Thymus (tissue), 11 donors: ENCODE data around the gene TUBE1. TPM values are rescaled to one million over a fixed set of nuclear protein-coding genes. Genes with fewer than 3 reads are reported as not detected.

Experiments
- DNase-seq, 9 donors: peaks; one replicate each; pipeline ENCODE4 v3.0.0-alpha.2; 2013; ENCODE audit warnings: low spot score in 9 of 9, low read depth in 6 of 9, missing footprints in 1 of 9
- H3K27ac ChIP-seq, 2 donors: one replicate each; pipeline ENCODE4 v1.5.1; 2013; ENCODE audit warnings: control low read depth in 1 of 2, low read depth in 1 of 2, low read length in 1 of 2, mild to moderate bottlenecking in 1 of 2, moderate library complexity in 1 of 2
- H3K27me3 ChIP-seq, 2 donors: one replicate each; pipeline ENCODE4 v1.5.1; 2013; ENCODE audit warnings: low read length in 1 of 2; ENCODE audit not compliant: control insufficient read depth in 2 of 2, insufficient read depth in 1 of 2
- H3K36me3 ChIP-seq, 2 donors: one replicate each; pipeline ENCODE4 v1.5.1; 2013; ENCODE audit warnings: low read length in 1 of 2, mild to moderate bottlenecking in 1 of 2, moderate library complexity in 1 of 2; ENCODE audit not compliant: control insufficient read depth in 2 of 2, insufficient read depth in 2 of 2
- H3K4me1 ChIP-seq, 2 donors: one replicate each; pipeline ENCODE4 v1.5.1; 2013; ENCODE audit warnings: low read length in 2 of 2; ENCODE audit not compliant: control insufficient read depth in 2 of 2, insufficient read depth in 2 of 2
- H3K4me3 ChIP-seq, 2 donors: one replicate each; pipeline ENCODE4 v1.5.1; 2013; ENCODE audit warnings: low read length in 2 of 2, control low read depth in 1 of 2, mild to moderate bottlenecking in 1 of 2
- H3K9me3 ChIP-seq, 2 donors: one replicate each; pipeline ENCODE4 v1.5.1; 2013; ENCODE audit warnings: low read length in 1 of 2, mild to moderate bottlenecking in 1 of 2; ENCODE audit not compliant: control insufficient read depth in 2 of 2, insufficient read depth in 1 of 2
- WGBS: extraction: QIAGEN DNeasy Blood & Tissue Kit; methylation state at CpG from one replicate; pipeline ENCODE4 v1.1.7; 2013; 5-methylcytosine and 5-hydroxymethylcytosine counted together
- polyA plus RNA-seq: library from polyadenylated mRNA; stranded (reverse); fragments of 200-250 nt; gene quantifications from one replicate; pipeline ENCODE4 v1.2.3, GENCODE V29; 2013
- total RNA-seq: library from RNA; stranded (reverse); fragments of 120-200 nt; gene quantifications from one replicate; pipeline ENCODE4 v1.2.4, GENCODE V29; 2013
- donor health status: healthy.

The TUBE1 gene
- total and polyA plus RNA-seq, 2 donors = 14.3 to 24.9 TPM

DNA sequence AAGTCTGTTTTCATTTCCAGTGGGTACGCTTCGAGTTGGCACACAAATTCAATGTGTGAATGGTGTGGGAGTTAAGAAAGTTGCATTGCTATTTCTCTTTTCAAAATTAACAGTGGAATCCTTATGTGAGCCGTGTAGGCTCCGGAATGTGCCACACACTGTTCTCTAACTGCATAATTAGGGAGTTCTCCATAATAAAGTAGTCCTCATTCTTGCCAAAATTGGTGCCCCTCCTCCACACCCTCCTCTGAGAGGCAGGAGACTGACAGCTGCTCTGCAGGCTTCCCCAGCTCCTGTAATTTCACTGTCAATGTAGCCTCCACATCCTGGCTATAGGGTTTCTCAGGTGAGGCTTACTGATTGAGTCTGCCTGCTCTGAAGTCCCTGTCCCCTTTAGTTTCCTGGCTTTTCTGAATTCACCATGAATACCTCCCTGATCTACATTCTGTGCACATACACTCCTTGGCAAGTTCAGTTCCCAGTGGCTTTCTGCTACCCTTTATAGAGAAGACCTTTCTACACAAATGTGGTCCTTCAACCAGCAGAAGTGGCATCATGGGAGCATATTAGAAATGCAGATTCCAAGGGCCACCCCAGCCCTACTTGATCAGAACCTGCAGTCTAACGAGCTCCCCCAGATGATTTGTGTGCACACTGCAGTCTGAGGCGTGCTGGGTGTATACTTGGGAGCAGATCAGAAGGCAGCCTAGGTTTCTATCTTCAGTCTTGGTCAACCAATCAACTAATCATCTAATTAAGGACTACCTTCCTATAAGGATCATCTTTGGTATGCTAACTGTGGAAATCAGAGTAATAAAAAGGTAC lies 53.3 kb downstream of the TUBE1 start:
- Histone ChIP-seq H3K27me3 (no peaks in the 10 kb centered on the region), H3K36me3 (no peaks in the 10 kb centered on the region), H3K27ac (no peak overlapping the region), H3K4me3 (no peak overlapping the region), H3K4me1 (peaks cover 7 to 44% of the 10 kb centered on the region in 2 donors), H3K9me3 (no peaks in the 10 kb centered on the region)
- WGBS = 83% methylated on average over 6 of the region's 6 CpGs
- DNase-seq = peak in 3 of 9 donors; percentile 8 to 50 (median 33)

DNA sequence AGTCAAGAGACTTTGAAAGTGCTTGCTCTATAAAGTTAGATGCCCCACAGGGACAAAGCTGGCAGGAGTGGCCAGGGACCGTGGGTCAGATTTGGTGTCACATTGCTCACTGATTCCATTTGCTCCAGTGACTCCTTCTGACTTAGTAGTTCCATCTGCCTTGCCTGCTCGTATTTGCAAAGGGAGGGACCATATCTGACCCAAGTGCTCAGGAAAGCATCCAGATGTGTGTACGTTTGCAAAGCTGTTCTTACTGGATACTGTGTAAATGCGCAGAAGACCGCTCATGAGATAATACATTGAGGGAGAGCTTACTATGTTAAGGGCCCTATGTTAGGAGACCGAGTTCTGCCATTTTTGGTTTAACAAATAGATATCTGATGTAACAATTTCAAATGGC lies 54.6 kb downstream of the TUBE1 start:
- H3K27me3 ChIP-seq = no peaks in the 10 kb centered on the region
- H3K9me3 ChIP-seq = no peaks in the 10 kb centered on the region
- H3K4me3 ChIP-seq = no peak overlapping the region
- DNase-seq = no peak
- 97% methylated on average over 6 of the region's 6 CpGs for WGBS
- H3K27ac ChIP-seq = no peak overlapping the region
- peaks cover 15 to 49% of the 10 kb centered on the region in 2 donors for H3K4me1 ChIP-seq
- H3K36me3 ChIP-seq = no peaks in the 10 kb centered on the region

DNA sequence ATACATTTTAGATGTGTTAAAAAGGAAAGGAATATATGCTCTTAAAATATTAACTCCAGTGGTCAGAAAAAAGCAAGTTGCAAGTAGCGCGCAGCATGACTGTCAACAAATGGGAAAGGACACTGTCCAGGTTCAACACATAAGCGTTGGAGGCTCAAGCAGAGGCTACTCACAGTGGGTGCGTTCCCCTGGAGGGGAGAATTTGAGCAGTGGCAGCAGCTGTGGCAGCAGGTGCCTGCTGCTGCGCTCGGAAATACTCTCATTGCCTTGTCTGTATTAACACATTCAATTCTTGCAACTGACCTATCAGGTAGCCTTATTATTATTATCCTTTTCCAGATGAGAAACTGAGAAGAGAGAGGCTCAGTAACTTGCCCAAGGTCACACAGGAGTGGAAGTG lies 55.3 kb downstream of the TUBE1 start:
- 98% methylated on average over 6 of the region's 6 CpGs for whole genome bisulfite sequencing
- DNase-seq = no peak
- H3K4me3 ChIP-seq = no peak overlapping the region

DNA sequence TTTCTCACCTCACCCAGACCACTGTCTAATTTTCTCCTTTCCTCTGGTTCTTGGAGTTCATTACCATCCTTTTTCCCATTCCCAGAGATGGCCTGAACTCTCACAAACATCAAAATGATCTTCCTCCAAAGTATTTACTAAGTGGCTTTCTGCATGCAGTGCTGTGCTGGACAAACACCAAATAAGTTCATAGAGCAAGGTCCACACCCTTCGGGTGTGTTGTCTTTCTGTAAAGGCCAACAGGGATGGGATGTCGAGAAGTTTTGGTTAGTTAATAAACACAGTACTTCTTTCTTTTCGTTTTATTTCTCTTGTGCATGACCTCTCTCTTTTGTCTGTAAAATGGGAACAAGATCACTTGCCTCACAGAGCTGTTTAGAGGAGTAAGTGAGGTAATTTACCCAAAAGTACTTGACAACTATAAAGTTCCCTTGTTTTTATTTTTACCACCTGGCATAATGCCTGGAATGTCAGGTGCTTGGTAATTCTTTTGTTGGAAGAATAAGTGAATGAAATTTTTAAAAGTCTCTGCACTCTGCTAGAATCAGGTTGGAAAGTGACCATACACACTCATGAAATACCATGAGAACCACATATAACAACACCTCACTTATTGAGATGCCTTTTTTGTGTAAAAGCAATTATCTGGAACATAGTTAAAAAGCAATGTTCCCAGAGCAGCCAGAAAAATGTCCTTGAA lies 56.2 kb downstream of the TUBE1 start:
- WGBS = 92% methylated on average over 3 of the region's 3 CpGs
- H3K27me3 ChIP-seq = no peaks in the 10 kb centered on the region
- H3K36me3 ChIP-seq = no peaks in the 10 kb centered on the region
- no peak overlapping the region for H3K4me3 ChIP-seq
- no peak overlapping the region for H3K27ac ChIP-seq
- DNase-seq = no peak
- H3K9me3 ChIP-seq = peaks cover 0 to 6% of the 10 kb centered on the region in 2 donors
- peaks cover 26 to 60% of the 10 kb centered on the region in 2 donors for H3K4me1 ChIP-seq

More for the DNA sequence above, 55.3 kb downstream of the TUBE1 start:
- no peak overlapping the region for H3K27ac ChIP-seq
- peaks cover 0 to 5% of the 10 kb centered on the region in 2 donors for H3K9me3 ChIP-seq
- no peaks in the 10 kb centered on the region for H3K36me3 ChIP-seq
- H3K27me3 ChIP-seq = no peaks in the 10 kb centered on the region
- peaks cover 23 to 55% of the 10 kb centered on the region in 2 donors for H3K4me1 ChIP-seq

DNA sequence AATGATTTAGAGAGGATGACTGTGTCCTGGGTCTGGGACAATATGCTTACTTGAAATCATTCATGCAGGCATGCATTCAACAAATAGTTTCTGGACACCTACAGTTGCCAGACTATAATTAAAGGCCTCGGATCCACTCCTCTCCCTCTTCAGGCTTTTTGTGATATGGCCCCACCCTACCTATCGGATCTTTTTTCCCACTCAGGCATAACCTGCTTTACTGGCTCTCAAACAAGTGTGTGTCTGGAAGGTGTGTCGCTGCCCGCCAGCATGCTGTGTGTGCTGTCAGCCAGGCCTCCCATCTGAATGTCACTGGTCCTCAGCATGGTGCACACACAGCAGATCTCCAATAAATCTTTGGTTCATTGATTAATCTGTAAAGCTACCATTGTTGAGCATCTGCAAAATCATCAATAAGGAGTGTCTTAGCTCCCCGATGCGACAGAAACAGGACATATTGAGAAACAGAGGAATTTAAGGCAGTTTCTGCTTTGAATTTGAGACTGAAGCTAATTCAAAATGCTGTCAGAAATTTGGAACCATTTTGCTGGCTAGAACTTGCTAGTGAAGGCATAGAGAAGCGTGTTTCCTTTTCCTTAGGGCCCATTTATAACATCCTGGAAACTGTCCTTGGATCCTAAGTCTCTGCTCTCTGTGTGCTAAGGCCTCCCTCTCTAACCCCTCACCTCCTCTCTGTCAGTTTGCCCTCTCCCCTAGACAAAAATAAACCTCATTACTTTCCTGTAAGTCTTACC lies 56.9 kb downstream of the TUBE1 start:
- Histone ChIP-seq H3K4me1 (peaks cover 26 to 58% of the 10 kb centered on the region in 2 donors), H3K27me3 (no peaks in the 10 kb centered on the region), H3K36me3 (no peaks in the 10 kb centered on the region), H3K27ac (peak overlapping the region in 1 of 2 donors; percentile 48), H3K9me3 (peaks cover 0 to 6% of the 10 kb centered on the region in 2 donors), H3K4me3 (no peak overlapping the region)
- DNase-seq = no peak
- WGBS = 89% methylated on average over 7 of the region's 7 CpGs

DNA sequence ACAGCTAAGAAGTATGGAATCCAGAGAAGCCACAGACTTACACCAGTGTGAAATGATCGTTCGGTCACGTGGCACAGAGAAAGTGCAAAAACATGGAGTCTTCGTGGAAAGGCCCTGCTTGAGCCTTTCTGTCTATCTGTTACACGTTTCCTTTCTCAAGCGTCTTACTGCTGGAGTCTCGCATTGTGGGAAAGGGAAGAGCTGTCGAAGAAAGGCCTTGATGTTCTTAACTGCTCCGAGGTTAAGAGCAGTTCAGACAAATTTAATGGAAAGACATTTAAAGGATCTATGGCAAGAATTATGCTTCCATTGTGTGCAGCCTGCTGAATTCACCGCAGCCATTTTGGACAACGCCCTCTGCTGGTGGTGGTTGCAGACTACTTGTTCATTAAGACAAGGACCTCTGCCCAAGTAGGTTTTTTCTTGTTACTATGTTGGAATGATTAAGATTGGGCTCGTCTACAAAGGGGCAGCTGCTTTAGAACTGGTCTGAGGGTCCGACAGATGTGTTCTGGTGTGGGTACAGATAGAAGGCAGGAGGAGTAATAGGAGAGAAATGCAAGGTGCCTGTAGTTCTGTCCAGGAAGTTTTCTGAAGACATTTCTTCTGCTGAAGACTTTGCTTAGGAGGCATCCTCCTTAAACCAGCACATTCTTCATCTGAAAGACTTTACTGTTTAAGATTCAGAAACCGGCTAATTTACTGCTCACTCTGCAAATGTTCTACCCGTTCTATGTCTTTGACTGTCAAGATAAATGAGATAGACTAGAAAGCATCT lies 58.0 kb downstream of the TUBE1 start:
- H3K9me3 ChIP-seq = peaks cover 0 to 10% of the 10 kb centered on the region in 2 donors
- WGBS = 87% methylated on average over 15 of the region's 15 CpGs

DNA sequence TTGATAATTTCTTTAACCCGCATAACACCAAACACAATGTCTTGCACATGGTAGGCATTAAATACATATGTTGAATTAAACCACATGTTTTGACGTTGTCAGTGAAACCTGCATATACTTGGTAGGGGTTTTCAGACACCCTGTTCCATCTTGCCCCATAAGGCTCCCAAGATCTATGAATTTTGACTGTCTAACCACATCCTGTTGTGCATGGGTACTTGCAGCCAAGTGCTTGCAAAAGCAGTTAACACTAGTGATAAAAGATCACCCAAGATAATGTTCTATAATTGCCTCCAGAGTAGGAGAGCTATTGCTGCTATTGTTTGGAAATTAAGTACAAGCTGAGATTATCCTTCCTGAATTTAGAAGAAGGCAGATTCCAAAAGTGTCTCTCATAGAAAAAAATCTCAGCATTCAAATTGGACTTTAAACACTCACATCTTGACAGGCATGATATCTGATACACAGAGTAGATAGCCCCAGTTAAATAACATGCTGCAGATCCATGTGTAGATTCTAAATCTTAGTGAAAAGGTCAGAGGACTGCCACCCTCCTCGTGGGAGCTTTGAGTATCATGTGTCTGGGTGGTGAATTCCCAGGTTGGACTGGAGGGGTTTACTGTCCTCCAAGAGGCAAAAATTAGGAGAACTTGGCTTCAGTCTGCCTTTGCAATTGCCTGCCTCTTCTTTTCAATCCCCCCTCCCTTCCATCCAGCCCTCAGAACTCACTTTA lies 59.2 kb downstream of the TUBE1 start:
- DNase-seq = peak; percentile 59 to 95 (median 83)
- no peak overlapping the region for H3K4me3 ChIP-seq
- 17% methylated on average over 3 of the region's 3 CpGs for WGBS
- no peaks in the 10 kb centered on the region for H3K36me3 ChIP-seq
- peaks cover 0 to 16% of the 10 kb centered on the region in 2 donors for H3K9me3 ChIP-seq
- no peaks in the 10 kb centered on the region for H3K27me3 ChIP-seq
- peak overlapping the region; percentile 91 to 99 for H3K27ac ChIP-seq
- H3K4me1 ChIP-seq = peaks cover 20 to 44% of the 10 kb centered on the region in 2 donors

More for the DNA sequence above, 58.0 kb downstream of the TUBE1 start:
- H3K27ac ChIP-seq = peak overlapping the region; percentile 91 to 98
- peaks cover 26 to 52% of the 10 kb centered on the region in 2 donors for H3K4me1 ChIP-seq
- H3K4me3 ChIP-seq = no peak overlapping the region
- no peaks in the 10 kb centered on the region for H3K27me3 ChIP-seq
- peak in 5 of 9 donors; percentile 26 to 80 (median 53) for DNase-seq
- H3K36me3 ChIP-seq = no peaks in the 10 kb centered on the region

DNA sequence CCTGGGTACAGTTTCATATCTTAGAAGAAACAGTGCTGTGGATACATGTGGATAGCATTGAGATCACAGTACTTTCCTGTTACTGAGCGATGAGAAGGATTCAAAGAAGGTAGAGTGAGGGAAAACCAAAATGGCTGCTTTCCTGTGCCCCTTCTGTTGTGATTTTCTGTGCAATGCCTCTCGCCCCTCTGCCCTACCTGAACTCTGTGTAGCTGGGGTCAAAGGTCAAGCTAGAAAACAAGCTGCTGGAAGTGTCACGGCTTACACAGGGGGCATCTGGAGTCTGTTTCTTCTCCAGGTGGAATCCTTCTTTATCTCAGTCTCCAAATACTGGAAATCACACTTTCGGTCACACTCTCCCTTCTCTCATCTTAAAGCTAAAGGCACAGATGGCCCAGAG lies 60.3 kb downstream of the TUBE1 start:
- WGBS = 95% methylated on average over 4 of the region's 4 CpGs
- Histone ChIP-seq H3K4me1 (peaks cover 20 to 44% of the 10 kb centered on the region in 2 donors), H3K4me3 (no peak overlapping the region), H3K27me3 (no peaks in the 10 kb centered on the region), H3K36me3 (no peaks in the 10 kb centered on the region), H3K9me3 (peaks cover 0 to 16% of the 10 kb centered on the region in 2 donors), H3K27ac (peak overlapping the region; percentile 91 to 99)
- DNase-seq = no peak
